Measurements from ENCODE around the gene CUL9.

- no peak for TF ChIP-seq CTCF (IDR thresholded peaks at IDR 0.05; ENCODE audit: low read length)
- no peak for TF ChIP-seq EZH2 (IDR thresholded peaks at IDR 0.05; ENCODE audit: borderline replicate concordance, low read length)
These were observed 34.2 kb downstream of the CUL9 start for GRCh38 chr6:43216200-43216599.
